ENCODE data around the gene TMX1. TPM values are rescaled to one million over a fixed set of nuclear protein-coding genes. Genes with fewer than 3 reads are reported as not detected.
A peak's percentile ranks its signal among the peaks of the same experiment; 100 is the strongest.

The TMX1 gene
- total RNA-seq, 1 experiment from 2014 or later: 35.3 TPM

DNA sequence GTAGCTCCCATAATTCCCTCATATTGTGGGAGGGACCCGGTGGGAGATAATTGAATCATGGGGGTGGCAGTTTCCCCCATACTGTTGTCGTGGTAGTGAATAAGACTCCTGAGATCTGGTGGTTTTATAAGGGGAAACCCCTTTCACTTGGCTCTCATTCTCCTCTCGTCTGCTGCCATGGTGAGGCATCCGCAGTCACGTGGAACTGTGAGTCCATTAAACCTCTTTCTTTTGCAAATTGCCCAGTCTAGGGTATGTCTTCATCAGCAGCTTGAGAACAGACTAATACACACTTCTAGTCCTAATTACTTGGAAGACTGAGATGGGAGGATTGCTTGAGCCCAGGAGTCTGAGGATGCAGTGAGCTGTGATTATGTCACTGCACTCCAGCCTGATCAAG is 64.4 kb downstream of the TMX1 start:
- CTCF ChIA-PET: no interaction called here
- no peak overlapping the region for H3K27ac ChIP-seq
- H2AFZ ChIP-seq: no peak overlapping the region
- peaks cover 38% of the 10 kb centered on the region for H3K4me1 ChIP-seq (replicated peaks; ENCODE audit: insufficient read depth)
- peaks cover 12% of the 10 kb centered on the region for H3F3A ChIP-seq (ENCODE audit: insufficient read depth, low read depth)
- intact Hi-C loops (cut with micrococcal nuclease; ENCODE audit: unreplicated experiment): no loop called here
- POLR2A ChIA-PET (ENCODE audit: unreplicated experiment): no interaction called here
- H3K9me2 ChIP-seq (ENCODE audit: insufficient read depth): no peaks in the 10 kb centered on the region
- TF ChIP-seq, protein P1, sequence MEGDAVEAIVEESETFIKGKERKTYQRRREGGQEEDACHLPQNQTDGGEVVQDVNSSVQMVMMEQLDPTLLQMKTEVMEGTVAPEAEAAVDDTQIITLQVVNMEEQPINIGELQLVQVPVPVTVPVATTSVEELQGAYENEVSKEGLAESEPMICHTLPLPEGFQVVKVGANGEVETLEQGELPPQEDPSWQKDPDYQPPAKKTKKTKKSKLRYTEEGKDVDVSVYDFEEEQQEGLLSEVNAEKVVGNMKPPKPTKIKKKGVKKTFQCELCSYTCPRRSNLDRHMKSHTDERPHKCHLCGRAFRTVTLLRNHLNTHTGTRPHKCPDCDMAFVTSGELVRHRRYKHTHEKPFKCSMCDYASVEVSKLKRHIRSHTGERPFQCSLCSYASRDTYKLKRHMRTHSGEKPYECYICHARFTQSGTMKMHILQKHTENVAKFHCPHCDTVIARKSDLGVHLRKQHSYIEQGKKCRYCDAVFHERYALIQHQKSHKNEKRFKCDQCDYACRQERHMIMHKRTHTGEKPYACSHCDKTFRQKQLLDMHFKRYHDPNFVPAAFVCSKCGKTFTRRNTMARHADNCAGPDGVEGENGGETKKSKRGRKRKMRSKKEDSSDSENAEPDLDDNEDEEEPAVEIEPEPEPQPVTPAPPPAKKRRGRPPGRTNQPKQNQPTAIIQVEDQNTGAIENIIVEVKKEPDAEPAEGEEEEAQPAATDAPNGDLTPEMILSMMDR (conservative IDR thresholded peaks at IDR 0.05): no peak
- no peak for TF ChIP-seq EZH2 (IDR thresholded peaks at IDR 0.05; ENCODE audit: low read depth)
- no peaks in the 10 kb centered on the region for H3K27me3 ChIP-seq (ENCODE audit: insufficient read depth, low read depth)
- H4K20me1 ChIP-seq (ENCODE audit: insufficient read depth): no peaks in the 10 kb centered on the region
- no peaks in the 10 kb centered on the region for H3K79me2 ChIP-seq (ENCODE audit: low read depth)
- DNase-seq: no peak
- no peaks in the 10 kb centered on the region for H3K36me3 ChIP-seq (ENCODE audit: low read depth)
- no peaks in the 10 kb centered on the region for H3K9me3 ChIP-seq (ENCODE audit: insufficient read depth, low read depth)
- no TSS peak for BruUV-seq (replicated peaks)
- H3K4me2 ChIP-seq: peak overlapping the region; percentile 13; the same call in 1 of the 2 replicates
- H3K4me3 ChIP-seq: no peak overlapping the region

DNA sequence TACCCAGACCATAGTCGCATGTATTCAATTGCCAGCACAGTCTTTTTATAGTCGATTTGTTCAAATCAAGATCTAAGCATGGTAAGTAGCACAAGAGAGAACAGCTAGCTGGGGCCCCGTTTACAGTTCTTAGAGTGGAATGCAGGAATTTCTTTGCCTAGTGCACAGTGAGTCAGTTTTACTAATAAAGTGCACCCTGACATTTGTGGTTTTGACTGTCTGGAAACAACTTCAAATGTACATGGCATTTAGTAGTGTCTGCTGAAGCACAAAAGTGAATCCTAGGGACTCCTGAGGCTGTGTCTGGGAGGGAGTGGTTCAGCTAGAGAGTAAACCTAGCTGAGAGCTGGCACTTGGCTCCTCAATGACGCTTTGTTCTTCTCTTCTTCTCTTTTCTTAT is 64.9 kb downstream of the TMX1 start:
- Histone ChIP-seq H2AFZ (no peak overlapping the region), H3K79me2 (ENCODE audit: low read depth) (no peaks in the 10 kb centered on the region), H3K27me3 (ENCODE audit: insufficient read depth, low read depth) (no peaks in the 10 kb centered on the region), H4K20me1 (ENCODE audit: insufficient read depth) (no peaks in the 10 kb centered on the region), H3K9me2 (ENCODE audit: insufficient read depth) (no peaks in the 10 kb centered on the region), H3K4me1 (replicated peaks; ENCODE audit: insufficient read depth) (peaks cover 38% of the 10 kb centered on the region), H3K4me2 (peak overlapping the region; percentile 13; the same call in 1 of the 2 replicates), H3K36me3 (ENCODE audit: low read depth) (no peaks in the 10 kb centered on the region), H3K27ac (no peak overlapping the region), H3K9me3 (ENCODE audit: insufficient read depth, low read depth) (no peaks in the 10 kb centered on the region), H3K4me3 (no peak overlapping the region), H3F3A (ENCODE audit: insufficient read depth, low read depth) (peaks cover 12% of the 10 kb centered on the region)
- BruUV-seq (replicated peaks): no TSS peak
- CTCF ChIA-PET: no interaction called here
- POLR2A ChIA-PET (ENCODE audit: unreplicated experiment): no interaction called here
- TF ChIP-seq, protein P1 (conservative IDR thresholded peaks at IDR 0.05): no peak
- TF ChIP-seq EZH2 (IDR thresholded peaks at IDR 0.05; ENCODE audit: low read depth): no peak
- intact Hi-C loops (cut with micrococcal nuclease; ENCODE audit: unreplicated experiment): no loop called here
- DNase-seq: peak; percentile 10 to 62

- TF ChIP-seq EZH2 (IDR thresholded peaks at IDR 0.05; ENCODE audit: low read depth): no peak
- TF ChIP-seq, protein P1 (conservative IDR thresholded peaks at IDR 0.05): no peak
- H3K27ac ChIP-seq: no peak overlapping the region
- no peak overlapping the region for H3K4me2 ChIP-seq
- intact Hi-C loops (cut with micrococcal nuclease; ENCODE audit: unreplicated experiment): no loop called here
- DNase-seq: no peak
- H3K36me3 ChIP-seq (ENCODE audit: low read depth): no peaks in the 10 kb centered on the region
- no peak overlapping the region for H2AFZ ChIP-seq
- no peaks in the 10 kb centered on the region for H3K9me2 ChIP-seq (ENCODE audit: insufficient read depth)
- H3K79me2 ChIP-seq (ENCODE audit: low read depth): no peaks in the 10 kb centered on the region
- ChIA-PET POLR2A (ENCODE audit: unreplicated experiment) (no interaction called here), CTCF (no interaction called here)
- H3K4me3 ChIP-seq: no peak overlapping the region
- H3K9me3 ChIP-seq (ENCODE audit: insufficient read depth, low read depth): no peaks in the 10 kb centered on the region
- no peaks in the 10 kb centered on the region for H4K20me1 ChIP-seq (ENCODE audit: insufficient read depth)
- no peaks in the 10 kb centered on the region for H3K27me3 ChIP-seq (ENCODE audit: insufficient read depth, low read depth)
- H3F3A ChIP-seq (ENCODE audit: insufficient read depth, low read depth): peaks cover 12% of the 10 kb centered on the region
- H3K4me1 ChIP-seq (replicated peaks; ENCODE audit: insufficient read depth): peaks cover 38% of the 10 kb centered on the region
- BruUV-seq (replicated peaks): no TSS peak
Measured at GRCh38 chr14:51305751-51306150, 65.7 kb downstream of the TMX1 start.

Other genes starting within 250 kb of the TMX1 start
- 1.5 and 2.1 TPM in 2 replicates for gene TRIM9, start 145.1 kb upstream of the TMX1 start, total RNA-seq (2021)

Measured in PC-9 (cell line).